ENCODE results near the gene TSEN2. TPM values are rescaled to one million over a fixed set of nuclear protein-coding genes. Genes with fewer than 3 reads are reported as not detected.

The TSEN2 gene
- total RNA-seq, 4 donors from 2014 or later = 10.3 to 37.8 (median 20.4) TPM

DNA sequence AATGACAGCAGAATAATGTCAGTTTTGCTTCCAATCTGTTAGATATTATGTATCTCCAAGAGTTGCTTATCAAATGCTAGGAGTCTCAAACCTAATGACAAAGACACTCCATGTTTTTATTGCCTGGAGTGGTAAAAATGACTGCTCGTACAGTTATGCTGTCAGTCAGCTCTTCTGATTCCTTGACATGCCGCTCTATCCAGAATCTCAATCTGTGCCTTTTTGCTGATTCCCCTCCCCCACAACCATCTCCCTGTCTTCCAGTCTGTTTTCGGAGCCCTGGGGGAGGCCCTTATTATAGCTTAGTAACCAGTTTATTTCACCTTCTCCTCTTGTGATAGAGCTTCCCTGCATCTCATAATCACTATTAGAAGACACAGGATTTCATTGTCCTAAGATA, 75.2 kb downstream of the TSEN2 start:
- intact Hi-C loops (cut with DNase I; ENCODE audit: low total_unique reads) = no loop called here
- no peak overlapping the region for H3K27ac ChIP-seq
- peaks cover 5 to 7% of the 10 kb centered on the region in 2 donors for H3K4me1 ChIP-seq

DNA sequence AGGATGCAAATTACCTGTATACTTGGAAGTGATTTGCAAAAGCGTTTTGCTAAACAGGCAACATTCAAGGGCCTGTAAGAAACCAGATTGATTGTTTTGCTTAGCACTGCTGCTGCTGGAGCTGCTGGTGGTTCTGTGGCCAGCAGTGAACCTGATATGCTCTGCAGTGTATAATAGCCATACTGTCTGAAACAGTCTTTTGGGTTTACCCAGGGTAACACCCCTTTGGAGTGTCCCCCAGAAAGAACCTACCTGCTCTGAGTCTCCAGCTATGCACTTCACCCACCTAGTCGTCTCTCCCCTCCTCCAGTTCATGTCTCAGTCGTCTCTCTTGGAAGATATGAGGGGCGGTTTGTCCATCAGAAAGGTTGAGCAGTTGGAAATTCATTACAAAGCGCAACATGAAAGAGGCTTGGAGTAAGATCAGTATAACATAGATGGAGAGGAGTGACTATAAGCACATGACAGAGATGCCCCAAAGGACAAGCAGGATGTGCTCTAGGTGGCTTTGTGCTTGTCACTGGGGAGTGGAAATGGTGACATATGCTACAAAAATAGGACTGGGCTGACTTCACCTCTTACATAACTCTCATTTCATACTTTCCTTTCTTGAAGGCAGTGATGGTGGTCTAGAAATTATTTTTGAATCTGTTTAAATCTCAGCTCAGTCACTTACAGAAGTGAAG, 76.4 kb downstream of the TSEN2 start:
- Histone ChIP-seq H3K27me3 (no peaks in the 10 kb centered on the region), H3K9me3 (peaks cover 0 to under 1% of the 10 kb centered on the region in 2 donors), H3K27ac (no peak overlapping the region), H3K36me3 (no peaks in the 10 kb centered on the region), H3K4me1 (peaks cover 5 to 7% of the 10 kb centered on the region in 2 donors), H3K4me3 (no peak overlapping the region)
- intact Hi-C loops (cut with DNase I; ENCODE audit: low total_unique reads) = no loop called here
- no peak for DNase-seq
- TF ChIP-seq, protein P1, sequence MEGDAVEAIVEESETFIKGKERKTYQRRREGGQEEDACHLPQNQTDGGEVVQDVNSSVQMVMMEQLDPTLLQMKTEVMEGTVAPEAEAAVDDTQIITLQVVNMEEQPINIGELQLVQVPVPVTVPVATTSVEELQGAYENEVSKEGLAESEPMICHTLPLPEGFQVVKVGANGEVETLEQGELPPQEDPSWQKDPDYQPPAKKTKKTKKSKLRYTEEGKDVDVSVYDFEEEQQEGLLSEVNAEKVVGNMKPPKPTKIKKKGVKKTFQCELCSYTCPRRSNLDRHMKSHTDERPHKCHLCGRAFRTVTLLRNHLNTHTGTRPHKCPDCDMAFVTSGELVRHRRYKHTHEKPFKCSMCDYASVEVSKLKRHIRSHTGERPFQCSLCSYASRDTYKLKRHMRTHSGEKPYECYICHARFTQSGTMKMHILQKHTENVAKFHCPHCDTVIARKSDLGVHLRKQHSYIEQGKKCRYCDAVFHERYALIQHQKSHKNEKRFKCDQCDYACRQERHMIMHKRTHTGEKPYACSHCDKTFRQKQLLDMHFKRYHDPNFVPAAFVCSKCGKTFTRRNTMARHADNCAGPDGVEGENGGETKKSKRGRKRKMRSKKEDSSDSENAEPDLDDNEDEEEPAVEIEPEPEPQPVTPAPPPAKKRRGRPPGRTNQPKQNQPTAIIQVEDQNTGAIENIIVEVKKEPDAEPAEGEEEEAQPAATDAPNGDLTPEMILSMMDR (IDR thresholded peaks at IDR 0.05) = no peak
- TF ChIP-seq POLR2A (IDR thresholded peaks at IDR 0.05) = no peak

More for the DNA sequence above, 75.2 kb downstream of the TSEN2 start:
- no peak for DNase-seq
- Histone ChIP-seq H3K27me3 (no peaks in the 10 kb centered on the region), H3K9me3 (no peaks in the 10 kb centered on the region), H3K36me3 (no peaks in the 10 kb centered on the region), H3K4me3 (no peak overlapping the region)
- TF ChIP-seq, protein P1 (IDR thresholded peaks at IDR 0.05) = no peak
- no peak for TF ChIP-seq POLR2A (IDR thresholded peaks at IDR 0.05)

DNA sequence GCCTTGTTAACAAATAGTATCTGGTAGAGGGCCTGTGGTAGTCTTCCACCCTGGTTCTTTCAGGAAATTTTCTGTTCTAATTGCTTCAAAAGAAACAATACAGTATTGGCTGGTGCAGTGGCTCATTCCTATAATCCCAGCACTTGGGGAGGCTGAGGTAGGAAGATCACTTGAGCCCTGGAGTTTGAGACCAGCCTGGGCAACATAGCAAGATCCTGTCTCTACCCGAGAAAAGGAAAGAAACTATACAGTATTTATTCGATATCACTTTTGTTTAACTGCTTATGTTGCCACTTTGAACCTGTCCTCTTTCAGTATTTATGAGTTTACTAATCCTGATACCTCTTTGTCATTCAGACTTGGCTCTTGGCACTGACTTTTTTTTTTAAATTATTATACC, 77.1 kb downstream of the TSEN2 start:
- intact Hi-C loops (cut with DNase I; ENCODE audit: low total_unique reads) = no loop called here
- H3K27ac ChIP-seq = no peak overlapping the region
- TF ChIP-seq POLR2A (IDR thresholded peaks at IDR 0.05) = no peak
- TF ChIP-seq, protein P1 (IDR thresholded peaks at IDR 0.05) = no peak

DNA sequence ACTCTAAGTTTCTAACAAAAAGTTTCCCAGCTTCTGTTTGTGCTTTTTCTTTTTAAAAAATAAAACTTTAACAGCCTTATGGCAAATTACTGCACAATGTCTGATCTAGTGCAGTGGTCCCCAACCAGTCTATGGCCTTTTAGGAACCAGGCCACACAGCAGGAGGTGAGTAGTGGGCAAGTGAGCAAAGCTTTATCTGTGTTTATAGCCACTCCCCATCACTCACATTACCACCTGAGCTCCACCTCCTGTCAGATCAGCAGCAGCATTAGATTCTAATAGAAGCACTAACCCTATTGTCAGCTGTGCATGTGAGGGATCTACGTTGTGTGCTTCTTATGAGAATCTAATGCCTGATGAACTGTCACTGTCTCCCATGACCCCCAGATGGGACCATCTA, 78.2 kb downstream of the TSEN2 start:
- Histone ChIP-seq H3K4me1 (peaks cover 5 to 7% of the 10 kb centered on the region in 2 donors), H3K4me3 (no peak overlapping the region), H3K36me3 (no peaks in the 10 kb centered on the region), H3K9me3 (peaks cover 0 to 13% of the 10 kb centered on the region in 2 donors), H3K27me3 (no peaks in the 10 kb centered on the region), H3K27ac (no peak overlapping the region)
- no peak for DNase-seq
- TF ChIP-seq POLR2A (IDR thresholded peaks at IDR 0.05) = no peak
- TF ChIP-seq, protein P1 (IDR thresholded peaks at IDR 0.05) = no peak
- intact Hi-C loops (cut with DNase I; ENCODE audit: low total_unique reads) = no loop called here

More for the DNA sequence above, 77.1 kb downstream of the TSEN2 start:
- Histone ChIP-seq H3K36me3 (no peaks in the 10 kb centered on the region), H3K4me1 (peaks cover 5 to 7% of the 10 kb centered on the region in 2 donors), H3K27me3 (no peaks in the 10 kb centered on the region), H3K4me3 (no peak overlapping the region), H3K9me3 (peaks cover 0 to 6% of the 10 kb centered on the region in 2 donors)
- no peak for DNase-seq

DNA sequence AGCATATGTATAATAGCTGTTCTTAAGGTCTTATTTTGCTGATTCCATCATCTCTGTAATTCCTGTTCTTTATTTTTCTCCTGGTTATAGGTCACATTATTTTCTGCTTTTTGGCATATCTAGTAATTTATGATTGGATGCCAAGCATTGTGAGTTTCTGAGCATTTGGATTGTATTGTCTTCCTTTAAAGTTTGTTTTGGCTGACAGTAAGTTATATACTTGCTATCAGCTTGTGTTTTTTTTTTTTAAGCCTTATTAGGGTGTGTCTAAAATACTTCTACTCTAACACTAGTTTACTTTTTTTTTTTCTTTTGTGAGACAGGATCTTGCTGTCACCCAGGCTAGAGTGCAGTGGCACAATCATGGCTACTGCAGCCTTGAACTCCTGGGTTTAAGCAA, 82.7 kb downstream of the TSEN2 start:
- Histone ChIP-seq H3K4me3 (no peak overlapping the region), H3K27ac (no peak overlapping the region), H3K36me3 (no peaks in the 10 kb centered on the region), H3K4me1 (no peaks in the 10 kb centered on the region), H3K27me3 (no peaks in the 10 kb centered on the region), H3K9me3 (peaks cover 0 to 13% of the 10 kb centered on the region in 2 donors)
- DNase-seq = no peak
- intact Hi-C loops (cut with DNase I; ENCODE audit: low total_unique reads) = no loop called here
- TF ChIP-seq POLR2A (IDR thresholded peaks at IDR 0.05) = no peak
- TF ChIP-seq, protein P1 (IDR thresholded peaks at IDR 0.05) = no peak
